OCI-LY7 (cell line): ENCODE results near the gene THSD7A.

Experiments used
- EZH2phosphoT487 ChIP-seq: fragments of 200-600 bp; sonication (generic); IDR thresholded peaks from 2 replicates; pipeline ENCODE4 v1.6.1; 2018; ENCODE audit warnings: low read depth, borderline replicate concordance, mild to moderate bottlenecking, mixed run types, antibody characterized with exemption, low read length, moderate library complexity, mixed read lengths
- TF ChIP-seq, protein P1 (sequence below): fragments of 200-600 bp; sonication (generic); conservative IDR thresholded peaks from 2 replicates; pipeline ENCODE4 v1.5.1; 2014; ENCODE audit warnings: mild to moderate bottlenecking, antibody characterized with exemption, low read length, moderate library complexity, mixed read lengths

GRCh38 chr7:11450281-11450680 is 381.7 kb downstream of the THSD7A start:
- TF ChIP-seq, protein P1, sequence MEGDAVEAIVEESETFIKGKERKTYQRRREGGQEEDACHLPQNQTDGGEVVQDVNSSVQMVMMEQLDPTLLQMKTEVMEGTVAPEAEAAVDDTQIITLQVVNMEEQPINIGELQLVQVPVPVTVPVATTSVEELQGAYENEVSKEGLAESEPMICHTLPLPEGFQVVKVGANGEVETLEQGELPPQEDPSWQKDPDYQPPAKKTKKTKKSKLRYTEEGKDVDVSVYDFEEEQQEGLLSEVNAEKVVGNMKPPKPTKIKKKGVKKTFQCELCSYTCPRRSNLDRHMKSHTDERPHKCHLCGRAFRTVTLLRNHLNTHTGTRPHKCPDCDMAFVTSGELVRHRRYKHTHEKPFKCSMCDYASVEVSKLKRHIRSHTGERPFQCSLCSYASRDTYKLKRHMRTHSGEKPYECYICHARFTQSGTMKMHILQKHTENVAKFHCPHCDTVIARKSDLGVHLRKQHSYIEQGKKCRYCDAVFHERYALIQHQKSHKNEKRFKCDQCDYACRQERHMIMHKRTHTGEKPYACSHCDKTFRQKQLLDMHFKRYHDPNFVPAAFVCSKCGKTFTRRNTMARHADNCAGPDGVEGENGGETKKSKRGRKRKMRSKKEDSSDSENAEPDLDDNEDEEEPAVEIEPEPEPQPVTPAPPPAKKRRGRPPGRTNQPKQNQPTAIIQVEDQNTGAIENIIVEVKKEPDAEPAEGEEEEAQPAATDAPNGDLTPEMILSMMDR, result no peak
- no peak for TF ChIP-seq EZH2phosphoT487
